HCT116 (cell line): Measurements from ENCODE around the gene CASK. TPM values are rescaled to one million over a fixed set of nuclear protein-coding genes. Genes with fewer than 3 reads are reported as not detected.

Experiments used
- ATAC-seq: fragments of 200-7000 bp; cut with Tn5 transposase; 2 replicates; pipeline ENCODE4 v1.9.1; 2020; ENCODE audit warnings: mild to moderate bottlenecking, moderate library complexity
- BruUV-seq: library from RNA; stranded (reverse); fragments of 400-500 nt; replicated peaks from 2 replicates; lab custom pipeline; 2021; lab: Mats Ljungman, UMichigan
- CTCF ChIA-PET: fragments of 300-600 bp; sonication (Branson Sonifier 250); formaldehyde crosslinking; loops from one replicate; lab custom pipeline; 2021; ENCODE audit warnings: antibody characterized with exemption; lab: Charles Lee
- POLR2A ChIA-PET: fragments of 300-600, 350-600 bp; sonication (Branson Sonifier 250); formaldehyde crosslinking; loops from one replicate; lab custom pipeline; 2021; ENCODE audit warnings: antibody characterized with exemption; lab: Charles Lee
- RAD21 ChIA-PET, 2 experiments: fragments of 300-600 bp; sonication (Branson Sonifier 250); formaldehyde crosslinking; loops; one replicate each; lab custom pipeline; 2023; ENCODE audit warnings: low total read pairs in 2 of 2; ENCODE audit not compliant: uncharacterized antibody in 2 of 2, unreplicated experiment in 2 of 2, low non-redundant PET in 1 of 2; lab: Charles Lee
- DNase-seq: peaks from one replicate; pipeline ENCODE4 v3.0.0-alpha.2; 2010; ENCODE audit warnings: low read depth, low spot score
- H2AFZ ChIP-seq: fragments of 200-600 bp; shearing (Covaris generic), sonication (generic); 2 replicates; pipeline ENCODE4 v1.6.1; 2017; ENCODE audit warnings: low read depth, mixed run types, mixed read lengths, antibody characterized with exemption, low read length; ENCODE audit not compliant: poor library complexity, severe bottlenecking
- H3K27ac ChIP-seq: 2 replicates; pipeline ENCODE4 v1.5.1; 2012; ENCODE audit warnings: low read depth, low read length
- H3K27me3 ChIP-seq: fragments of 200-600 bp; sonication (generic); 2 replicates; pipeline ENCODE4 v1.6.1; 2016; ENCODE audit warnings: mixed run types, low read length, mixed read lengths; ENCODE audit not compliant: insufficient read depth
- H3K36me3 ChIP-seq, 2 experiments: fragments of 200-500 bp in 1 of 2; fragments of 200-600 bp in 1 of 2; sonication (Bioruptor generic) in 1 of 2; sonication (generic) in 1 of 2; 2 replicates each; pipeline versions ENCODE4 v1.5.1 to v1.6.1; 2014 to 2016; ENCODE audit warnings: low read length in 2 of 2, inconsistent platforms in 1 of 2, mixed read lengths in 1 of 2, mixed run types in 1 of 2; ENCODE audit not compliant: insufficient read depth in 2 of 2, control insufficient read depth in 1 of 2
- H3K4me1 ChIP-seq, 2 experiments: fragments of 200-600 bp in 1 of 2; sonication (generic) in 1 of 2; 2 replicates each; pipeline versions ENCODE4 v1.5.1 to v1.6.1; 2012 to 2017; ENCODE audit warnings: low read length in 2 of 2, inconsistent platforms in 1 of 2, mild to moderate bottlenecking in 1 of 2, mixed read lengths in 1 of 2, mixed run types in 1 of 2, moderate library complexity in 1 of 2; ENCODE audit not compliant: insufficient read depth in 2 of 2, control insufficient read depth in 1 of 2
- H3K4me2 ChIP-seq: fragments of 200-600 bp; sonication (generic); 2 replicates; pipeline ENCODE4 v1.6.1; 2017; ENCODE audit warnings: mixed run types, low read length, mixed read lengths
- H3K4me3 ChIP-seq, 2 experiments: fragments of 200-600 bp in 1 of 2; sonication (generic) in 1 of 2; replicated peaks in 1 of 2; 2 replicates each; pipeline ENCODE4 v1.5.1; 2011 to 2016; ENCODE audit warnings: low read length in 2 of 2, control low read depth in 1 of 2, low read depth in 1 of 2, mild to moderate bottlenecking in 1 of 2, mixed read lengths in 1 of 2, mixed run types in 1 of 2
- H3K79me2 ChIP-seq: fragments of 200-600 bp; sonication (generic); 2 replicates; pipeline ENCODE4 v1.6.1; 2017; ENCODE audit warnings: mild to moderate bottlenecking, mixed run types, low read length, moderate library complexity, mixed read lengths; ENCODE audit not compliant: insufficient read depth
- H3K9ac ChIP-seq: fragments of 200-600 bp; sonication (generic); 2 replicates; pipeline ENCODE4 v1.6.1; 2016; ENCODE audit warnings: low read length, mixed read lengths
- H3K9me2 ChIP-seq: fragments of 200-600 bp; sonication (generic), shearing (Covaris generic); 2 replicates; pipeline ENCODE4 v1.6.1; 2017; ENCODE audit warnings: mixed run types, mild to moderate bottlenecking, moderate library complexity; ENCODE audit not compliant: insufficient read depth
- H3K9me3 ChIP-seq, 2 experiments: fragments of 200-500 bp in 1 of 2; fragments of 200-600 bp in 1 of 2; sonication (Bioruptor generic) in 1 of 2; sonication (generic) in 1 of 2; 2 replicates each; pipeline ENCODE4 v1.6.1; 2014 to 2017; ENCODE audit warnings: low read length in 2 of 2, mixed read lengths in 2 of 2, inconsistent platforms in 1 of 2, low read depth in 1 of 2, mild to moderate bottlenecking in 1 of 2, mixed run types in 1 of 2, moderate library complexity in 1 of 2; ENCODE audit not compliant: control insufficient read depth in 1 of 2, insufficient read depth in 1 of 2
- H4K20me1 ChIP-seq: fragments of 200-600 bp; sonication (generic), shearing (Covaris generic); 2 replicates; pipeline ENCODE4 v1.6.1; 2017; ENCODE audit warnings: mixed run types, mild to moderate bottlenecking, moderate library complexity; ENCODE audit not compliant: insufficient read depth
- ATF3 ChIP-seq: IDR thresholded peaks from 2 replicates; pipeline ENCODE4 v1.6.1; 2012
- CBX3 ChIP-seq: IDR thresholded peaks from 2 replicates; pipeline ENCODE4 v1.6.1; 2012; ENCODE audit warnings: low read depth
- EGR1 ChIP-seq: IDR thresholded peaks from 2 replicates; pipeline ENCODE4 v1.6.1; 2012; ENCODE audit warnings: low read depth
- ELF1 ChIP-seq: IDR thresholded peaks from 2 replicates; pipeline ENCODE4 v1.6.1; 2012; ENCODE audit warnings: low read depth, borderline replicate concordance
- EZH2 ChIP-seq: fragments of 200-600 bp; sonication (generic); IDR thresholded peaks from 2 replicates; pipeline ENCODE4 v1.6.1; 2017; ENCODE audit warnings: antibody characterized with exemption, mixed run types
- EZH2phosphoT487 ChIP-seq: fragments of 200-600 bp; IDR thresholded peaks from 2 replicates; pipeline ENCODE4 v1.6.1; 2018; ENCODE audit warnings: antibody characterized with exemption, borderline replicate concordance
- FOSL1 ChIP-seq: IDR thresholded peaks from 2 replicates; pipeline ENCODE4 v1.6.1; 2012; ENCODE audit warnings: low read depth
- JUND ChIP-seq: IDR thresholded peaks from 2 replicates; pipeline ENCODE4 v1.6.1; 2012
- MAX ChIP-seq: IDR thresholded peaks from 2 replicates; pipeline ENCODE4 v1.6.1; 2012
- POLR2A ChIP-seq: IDR thresholded peaks from 2 replicates; pipeline ENCODE4 v1.7.0; 2011; ENCODE audit warnings: borderline replicate concordance; ENCODE audit not compliant: insufficient read depth, insufficient read length; ENCODE audit errors: extremely low read depth
- RAD21 ChIP-seq: IDR thresholded peaks from 2 replicates; pipeline ENCODE4 v1.6.1; 2012; ENCODE audit warnings: low read depth, mild to moderate bottlenecking
- REST ChIP-seq: IDR thresholded peaks from 2 replicates; pipeline ENCODE4 v1.6.1; 2012; ENCODE audit warnings: low read depth
- SIN3A ChIP-seq: IDR thresholded peaks from 2 replicates; pipeline ENCODE4 v1.6.1; 2012; ENCODE audit warnings: low read depth
- SP1 ChIP-seq: IDR thresholded peaks from 2 replicates; pipeline ENCODE4 v1.6.1; 2012; ENCODE audit warnings: low read depth
- SRF ChIP-seq: IDR thresholded peaks from 2 replicates; pipeline ENCODE4 v1.6.1; 2012; ENCODE audit warnings: low read depth
- YY1 ChIP-seq: IDR thresholded peaks from 2 replicates; pipeline ENCODE4 v1.6.1; 2011; ENCODE audit warnings: low read length, low read depth, moderate library complexity, mild to moderate bottlenecking; ENCODE audit not compliant: insufficient replicate concordance; ENCODE audit errors: extremely low read depth
- intact Hi-C: fragments of 100-400 bp; cut with micrococcal nuclease; formaldehyde crosslinking; loops from 2 replicates; pipeline ENCODE4 v1.10.0; 2022
- total RNA-seq: library from RNA; stranded (reverse); gene quantifications from one replicate; pipeline ENCODE4 v1.2.1, GENCODE V29; 2021; ENCODE audit not compliant: unreplicated experiment
- TF ChIP-seq, protein P1 (sequence below): IDR thresholded peaks from 2 replicates; pipeline ENCODE4 v1.6.1; 2011; ENCODE audit warnings: mild to moderate bottlenecking, low read length, moderate library complexity; ENCODE audit not compliant: insufficient replicate concordance; ENCODE audit errors: extremely low read depth
- TF ChIP-seq, protein P2 (sequence below), 3 experiments: fragments of 200-600 bp in 1 of 3; sonication (generic) in 1 of 3; IDR thresholded peaks in 2 of 3; conservative IDR thresholded peaks in 1 of 3; 2 replicates each; pipeline ENCODE4 v1.5.1; 2012 to 2017; ENCODE audit warnings: low read depth in 2 of 3, low read length in 2 of 3, antibody characterized with exemption in 1 of 3, borderline replicate concordance in 1 of 3, control low read depth in 1 of 3, mild to moderate bottlenecking in 1 of 3, mixed read lengths in 1 of 3, mixed run types in 1 of 3, moderate library complexity in 1 of 3; ENCODE audit not compliant: insufficient read depth in 1 of 3

The CASK gene
- total RNA-seq, 1 experiment from 2014 or later: 39.0 TPM

DNA sequence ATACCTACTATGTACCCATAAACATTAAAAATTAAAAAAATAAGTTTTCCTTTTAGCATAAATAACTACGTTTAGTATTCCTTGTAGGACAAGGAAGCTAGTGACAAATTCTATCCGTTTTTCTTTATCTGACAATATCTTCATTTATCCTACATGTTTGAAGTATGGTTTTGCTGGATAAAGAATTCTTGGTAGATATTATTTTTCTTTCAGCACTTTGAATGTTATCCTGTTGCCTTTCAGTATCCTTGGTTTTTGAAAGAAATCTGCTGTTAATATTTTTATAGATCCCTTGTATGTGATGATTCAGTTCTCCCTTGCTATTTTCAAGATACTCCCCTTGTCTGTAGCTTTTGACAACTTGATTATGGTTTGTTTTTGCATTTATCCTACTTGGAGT, 76.6 kb downstream of the CASK start:
- TF ChIP-seq ATF3 (no peak), EZH2phosphoT487 (no peak), POLR2A (no peak), MAX (no peak), EGR1 (no peak), CBX3 (no peak), SRF (no peak), RAD21 (no peak), YY1 (no peak), SP1 (no peak), EZH2 (no peak), JUND (no peak), FOSL1 (no peak), ELF1 (no peak), REST (no peak), SIN3A (no peak)
- TF ChIP-seq, protein P1, sequence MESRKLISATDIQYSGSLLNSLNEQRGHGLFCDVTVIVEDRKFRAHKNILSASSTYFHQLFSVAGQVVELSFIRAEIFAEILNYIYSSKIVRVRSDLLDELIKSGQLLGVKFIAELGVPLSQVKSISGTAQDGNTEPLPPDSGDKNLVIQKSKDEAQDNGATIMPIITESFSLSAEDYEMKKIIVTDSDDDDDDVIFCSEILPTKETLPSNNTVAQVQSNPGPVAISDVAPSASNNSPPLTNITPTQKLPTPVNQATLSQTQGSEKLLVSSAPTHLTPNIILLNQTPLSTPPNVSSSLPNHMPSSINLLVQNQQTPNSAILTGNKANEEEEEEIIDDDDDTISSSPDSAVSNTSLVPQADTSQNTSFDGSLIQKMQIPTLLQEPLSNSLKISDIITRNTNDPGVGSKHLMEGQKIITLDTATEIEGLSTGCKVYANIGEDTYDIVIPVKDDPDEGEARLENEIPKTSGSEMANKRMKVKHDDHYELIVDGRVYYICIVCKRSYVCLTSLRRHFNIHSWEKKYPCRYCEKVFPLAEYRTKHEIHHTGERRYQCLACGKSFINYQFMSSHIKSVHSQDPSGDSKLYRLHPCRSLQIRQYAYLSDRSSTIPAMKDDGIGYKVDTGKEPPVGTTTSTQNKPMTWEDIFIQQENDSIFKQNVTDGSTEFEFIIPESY: no peak
- TF ChIP-seq, protein P2, sequence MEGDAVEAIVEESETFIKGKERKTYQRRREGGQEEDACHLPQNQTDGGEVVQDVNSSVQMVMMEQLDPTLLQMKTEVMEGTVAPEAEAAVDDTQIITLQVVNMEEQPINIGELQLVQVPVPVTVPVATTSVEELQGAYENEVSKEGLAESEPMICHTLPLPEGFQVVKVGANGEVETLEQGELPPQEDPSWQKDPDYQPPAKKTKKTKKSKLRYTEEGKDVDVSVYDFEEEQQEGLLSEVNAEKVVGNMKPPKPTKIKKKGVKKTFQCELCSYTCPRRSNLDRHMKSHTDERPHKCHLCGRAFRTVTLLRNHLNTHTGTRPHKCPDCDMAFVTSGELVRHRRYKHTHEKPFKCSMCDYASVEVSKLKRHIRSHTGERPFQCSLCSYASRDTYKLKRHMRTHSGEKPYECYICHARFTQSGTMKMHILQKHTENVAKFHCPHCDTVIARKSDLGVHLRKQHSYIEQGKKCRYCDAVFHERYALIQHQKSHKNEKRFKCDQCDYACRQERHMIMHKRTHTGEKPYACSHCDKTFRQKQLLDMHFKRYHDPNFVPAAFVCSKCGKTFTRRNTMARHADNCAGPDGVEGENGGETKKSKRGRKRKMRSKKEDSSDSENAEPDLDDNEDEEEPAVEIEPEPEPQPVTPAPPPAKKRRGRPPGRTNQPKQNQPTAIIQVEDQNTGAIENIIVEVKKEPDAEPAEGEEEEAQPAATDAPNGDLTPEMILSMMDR (IDR thresholded peaks at IDR 0.05 in 2 of 3, conservative IDR thresholded peaks at IDR 0.05 in 1 of 3; ENCODE audit: borderline replicate concordance in 1 of 3, insufficient read depth in 1 of 3, low read depth in 2 of 3, low read length in 2 of 3): no peak
- Histone ChIP-seq H3K36me3 (no peaks in the 10 kb centered on the region; a peak in 1 of 4 replicates), H3K9me2 (no peaks in the 10 kb centered on the region), H3K4me2 (no peak overlapping the region), H3K9ac (no peak overlapping the region), H3K79me2 (no peaks in the 10 kb centered on the region), H3K9me3 (no peaks in the 10 kb centered on the region), H3K27me3 (no peaks in the 10 kb centered on the region), H4K20me1 (no peaks in the 10 kb centered on the region), H3K27ac (no peak overlapping the region), H3K4me3 (no peak overlapping the region), H3K4me1 (no peaks in the 10 kb centered on the region), H2AFZ (no peak overlapping the region)
- DNase-seq (no peak), ATAC-seq (no peak)
- ChIA-PET RAD21 (no interaction called here), CTCF (no interaction called here), POLR2A (no interaction called here)
- intact Hi-C loops: no loop called here
- BruUV-seq: no TSS peak
